Measurements from ENCODE around the gene ATP1B3.
"Not testable (repeated sequence)": the region's sequence is repeated elsewhere in the genome, so short reads cannot be mapped to it uniquely, and the experiment has no call there.

The ATP1B3 gene

DNA sequence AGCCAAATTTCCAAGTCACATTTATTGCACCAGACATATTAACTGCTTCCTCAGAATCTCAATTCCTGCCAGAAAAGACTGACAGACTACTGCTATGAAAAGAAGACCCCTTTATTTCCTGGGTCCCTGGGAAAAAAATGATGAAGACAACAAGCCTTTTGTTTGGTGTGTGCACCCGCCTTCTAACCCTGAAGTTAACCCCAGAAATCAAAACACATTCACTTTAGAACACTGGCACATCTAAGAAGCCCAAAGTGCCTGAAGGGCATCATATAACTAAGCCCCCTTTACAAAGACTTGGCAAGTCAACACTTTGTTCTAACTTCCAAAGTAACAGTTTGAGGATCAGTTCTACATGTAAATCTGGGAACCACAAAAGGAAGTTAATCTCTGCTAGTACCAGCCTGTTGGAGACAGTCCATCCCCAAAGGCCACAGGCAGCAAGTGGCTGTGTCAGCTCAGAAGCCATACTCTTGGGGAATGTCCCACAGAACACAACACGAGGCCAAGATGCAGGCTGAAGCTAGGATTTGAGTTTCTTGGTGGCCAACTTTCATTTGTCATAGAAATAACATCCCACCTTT, 16.3 kb upstream of the ATP1B3 start:
- DNase-seq (ENCODE audit: extremely low read depth in 1 of 2, low read depth in 1 of 2), result no peak

GRCh38 chr3:141860766-141861513, 15.5 kb upstream of the ATP1B3 start:
- no peak for DNase-seq (ENCODE audit: extremely low read depth in 1 of 2, low read depth in 1 of 2)

GRCh38 chr3:141862279-141862816, 14.1 kb upstream of the ATP1B3 start:
- no peak for DNase-seq (ENCODE audit: extremely low read depth in 1 of 2, low read depth in 1 of 2)

DNA sequence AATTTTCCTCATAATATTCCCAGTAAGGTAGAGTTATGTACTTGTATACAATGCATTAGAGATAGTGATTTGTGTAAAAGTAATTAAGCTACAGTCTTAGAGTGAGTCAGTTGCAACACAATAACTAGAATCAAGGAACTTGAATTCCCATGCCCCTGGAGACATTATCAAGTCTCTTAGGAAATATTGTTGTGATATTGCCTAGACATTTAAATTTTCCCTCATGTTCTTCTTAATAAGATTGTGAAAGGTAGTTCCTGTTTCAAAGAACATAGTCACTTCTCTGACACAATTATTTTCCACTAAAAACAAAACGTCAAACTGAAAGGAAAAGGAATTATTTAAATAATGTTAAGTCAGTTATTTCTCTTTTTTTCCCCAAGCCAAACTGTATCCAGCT, 13.0 kb upstream of the ATP1B3 start:
- DNase-seq (ENCODE audit: extremely low read depth in 1 of 2, low read depth in 1 of 2), result no peak

DNA sequence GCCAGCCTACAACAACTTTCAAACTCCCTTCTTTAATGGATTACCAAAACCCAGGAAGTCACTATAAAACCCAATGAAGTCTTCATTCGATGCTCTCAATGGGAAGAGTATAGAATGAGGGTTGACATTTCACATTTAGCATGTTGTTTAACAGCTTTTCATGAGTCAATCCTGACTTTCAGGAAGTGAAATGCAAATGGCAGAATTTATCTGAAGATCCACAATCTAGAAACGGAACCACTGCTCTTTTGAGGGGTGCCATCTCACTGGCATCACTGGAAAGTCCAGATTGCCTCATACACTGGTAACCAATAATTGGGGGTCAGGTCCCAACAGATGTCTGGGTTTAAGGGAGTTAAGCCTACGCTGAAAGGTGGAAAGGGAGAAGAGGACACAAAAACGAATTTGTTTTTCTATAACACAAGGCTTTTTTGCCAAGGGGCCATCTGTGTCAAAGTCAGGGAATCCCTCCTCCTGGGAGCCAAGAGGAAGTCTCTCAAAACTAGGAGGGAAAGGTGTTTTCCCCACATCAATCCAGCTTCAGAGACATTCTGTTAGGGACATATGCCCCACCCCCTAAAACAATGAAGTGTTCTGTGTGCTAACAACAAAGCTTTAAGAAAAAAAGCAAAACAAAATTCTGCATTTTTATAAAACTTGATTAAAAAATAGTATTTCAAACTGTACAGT, 12.0 kb upstream of the ATP1B3 start:
- no peak for DNase-seq (ENCODE audit: extremely low read depth in 1 of 2, low read depth in 1 of 2)

GRCh38 chr3:141865101-141865500, 11.3 kb upstream of the ATP1B3 start:
- no peak for DNase-seq (ENCODE audit: extremely low read depth in 1 of 2, low read depth in 1 of 2)

DNA sequence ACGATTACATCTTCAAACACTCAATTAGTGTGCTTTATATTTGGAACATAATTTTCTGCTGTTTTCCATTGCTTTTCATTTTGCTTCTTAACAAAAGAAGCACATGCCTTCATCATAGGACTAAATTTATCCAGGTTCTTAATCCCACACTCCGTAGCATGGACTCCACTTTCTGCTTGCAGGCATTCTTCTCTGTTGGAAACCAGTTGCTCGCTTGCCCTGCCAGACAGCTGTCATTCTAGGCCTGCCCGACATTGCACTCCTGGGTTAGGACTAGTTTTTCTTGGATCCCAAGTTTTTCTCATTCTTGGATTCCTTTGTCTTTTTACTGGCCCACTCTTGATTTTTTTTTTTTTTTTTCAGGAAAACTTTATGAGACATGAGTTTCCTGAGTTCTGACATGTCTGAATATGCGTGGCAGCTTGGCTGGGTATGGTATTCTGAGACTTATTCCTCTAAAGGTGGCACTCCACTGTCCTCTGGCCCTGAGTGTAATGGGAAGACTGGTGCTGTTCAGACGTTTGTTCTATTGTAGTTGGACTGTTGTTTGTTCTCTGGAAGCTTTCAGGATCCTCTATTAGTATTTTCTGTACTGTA, 6.3 kb upstream of the ATP1B3 start:
- DNase-seq (ENCODE audit: extremely low read depth in 1 of 2, low read depth in 1 of 2), result no peak

- DNase-seq (ENCODE audit: extremely low read depth in 1 of 2, low read depth in 1 of 2), result peak; percentile 55 to 76
These were observed 1.0 kb upstream of the ATP1B3 start for GRCh38 chr3:141875374-141875892.

- peak; percentile 54 to 64 for DNase-seq (ENCODE audit: extremely low read depth in 1 of 2, low read depth in 1 of 2)
These were observed 506 bp upstream of the ATP1B3 start for GRCh38 chr3:141875893-141876380.

DNA sequence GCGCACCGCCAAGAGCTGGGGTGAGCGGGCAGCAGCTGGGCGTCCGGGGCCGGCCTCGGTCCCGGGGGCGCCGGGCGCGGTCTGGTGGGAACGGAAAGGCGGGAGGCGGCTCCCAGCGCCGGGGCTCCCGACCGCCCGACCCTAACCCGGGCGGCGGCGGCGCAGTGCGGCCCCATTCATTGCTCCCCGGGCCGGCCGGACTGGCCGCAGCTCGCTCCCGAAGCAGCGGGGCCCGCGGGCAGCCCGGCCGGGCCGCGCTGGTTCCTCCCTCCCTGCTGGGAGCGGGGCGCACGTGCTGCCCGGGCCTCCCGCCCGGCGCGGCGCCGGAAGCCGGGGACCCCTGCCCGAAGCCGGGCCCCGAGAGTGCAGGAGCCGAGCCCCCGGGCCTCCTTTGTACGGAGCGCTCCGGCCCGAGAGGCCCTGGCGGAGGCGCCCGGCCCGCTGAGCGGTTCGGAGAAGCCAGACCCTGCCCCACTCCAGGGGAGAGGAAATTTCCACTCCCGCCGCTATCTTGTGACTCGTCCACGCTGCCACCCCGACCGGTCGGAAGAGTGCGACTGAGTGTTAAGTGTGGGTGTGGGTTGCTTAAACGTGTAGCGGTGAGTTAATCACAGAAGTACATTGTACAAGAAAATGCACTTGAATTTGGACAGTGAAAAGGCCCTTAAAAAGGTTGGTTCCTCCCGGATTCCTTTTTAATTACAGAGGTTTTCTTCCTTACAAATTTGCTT, 613 bp downstream of the ATP1B3 start:
- peak in 1 of 2 donors; percentile 43 for DNase-seq (ENCODE audit: extremely low read depth in 1 of 2, low read depth in 1 of 2)

GRCh38 chr3:141877911-141878310, 1.5 kb downstream of the ATP1B3 start:
- DNase-seq (ENCODE audit: extremely low read depth in 1 of 2, low read depth in 1 of 2), result no peak

- DNase-seq (ENCODE audit: extremely low read depth in 1 of 2, low read depth in 1 of 2), result no peak
These were observed 1.9 kb downstream of the ATP1B3 start for GRCh38 chr3:141878326-141878725.

GRCh38 chr3:141878817-141879216, 2.4 kb downstream of the ATP1B3 start:
- DNase-seq (ENCODE audit: extremely low read depth in 1 of 2, low read depth in 1 of 2), result no peak

GRCh38 chr3:141881702-141882101, 5.3 kb downstream of the ATP1B3 start:
- DNase-seq (ENCODE audit: extremely low read depth in 1 of 2, low read depth in 1 of 2), result no peak

- no peak for DNase-seq (ENCODE audit: extremely low read depth in 1 of 2, low read depth in 1 of 2)
These were observed 10.6 kb downstream of the ATP1B3 start for GRCh38 chr3:141887051-141887450.

GRCh38 chr3:141888548-141888947, 12.1 kb downstream of the ATP1B3 start:
- not testable (repeated sequence) for DNase-seq (ENCODE audit: extremely low read depth in 1 of 2, low read depth in 1 of 2)

DNA sequence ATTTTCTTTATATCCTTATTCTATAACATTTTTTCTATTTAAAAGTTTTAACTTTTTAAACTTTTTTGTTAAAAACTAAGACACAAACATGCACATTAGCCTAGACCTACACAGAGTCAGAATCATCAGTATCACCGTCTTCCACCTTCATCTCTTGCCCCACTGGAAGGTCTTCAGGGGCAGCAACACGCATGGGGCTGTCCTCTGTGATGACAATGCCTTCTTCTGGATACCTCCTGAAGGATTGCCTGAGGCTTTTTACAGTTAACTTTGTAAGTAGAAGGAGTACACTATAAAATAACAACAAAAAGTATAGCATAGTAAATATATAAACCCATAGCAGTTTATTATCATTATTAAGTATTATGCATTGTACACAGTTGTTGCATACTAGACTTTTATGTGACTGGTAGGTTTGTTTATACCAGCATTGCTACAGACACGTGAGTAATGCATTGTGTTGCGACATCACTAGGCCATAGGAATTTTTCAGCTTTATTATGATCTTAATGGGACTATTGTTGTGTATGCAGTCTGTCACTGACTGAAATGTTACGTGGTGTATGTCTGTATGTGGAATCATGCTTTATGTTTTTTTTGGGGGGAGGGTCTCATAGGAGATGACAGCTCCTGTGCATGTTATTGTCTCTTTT, 18.2 kb downstream of the ATP1B3 start:
- DNase-seq (ENCODE audit: extremely low read depth in 1 of 2, low read depth in 1 of 2), result no peak

GRCh38 chr3:141895731-141896130, 19.3 kb downstream of the ATP1B3 start:
- no peak for DNase-seq (ENCODE audit: extremely low read depth in 1 of 2, low read depth in 1 of 2)

DNA sequence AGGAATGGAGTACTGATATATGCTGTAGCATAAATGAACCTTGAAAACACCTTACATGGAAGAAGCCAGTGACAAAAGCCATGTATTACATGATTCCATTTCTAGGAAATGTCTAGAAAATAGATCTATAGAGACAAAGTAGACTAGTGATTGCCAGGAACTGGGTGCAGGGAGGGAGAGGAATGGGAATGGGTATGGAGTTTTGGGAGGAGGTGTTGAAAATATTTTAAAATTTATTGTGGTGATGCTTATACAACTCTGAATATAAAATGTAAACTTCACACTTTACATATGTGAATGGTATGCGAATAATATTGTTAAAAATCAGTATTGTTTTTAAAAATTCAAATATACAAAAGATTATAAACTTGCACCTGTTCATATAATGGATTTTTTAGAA, 22.5 kb downstream of the ATP1B3 start:
- DNase-seq (ENCODE audit: extremely low read depth in 1 of 2, low read depth in 1 of 2), result no peak

DNA sequence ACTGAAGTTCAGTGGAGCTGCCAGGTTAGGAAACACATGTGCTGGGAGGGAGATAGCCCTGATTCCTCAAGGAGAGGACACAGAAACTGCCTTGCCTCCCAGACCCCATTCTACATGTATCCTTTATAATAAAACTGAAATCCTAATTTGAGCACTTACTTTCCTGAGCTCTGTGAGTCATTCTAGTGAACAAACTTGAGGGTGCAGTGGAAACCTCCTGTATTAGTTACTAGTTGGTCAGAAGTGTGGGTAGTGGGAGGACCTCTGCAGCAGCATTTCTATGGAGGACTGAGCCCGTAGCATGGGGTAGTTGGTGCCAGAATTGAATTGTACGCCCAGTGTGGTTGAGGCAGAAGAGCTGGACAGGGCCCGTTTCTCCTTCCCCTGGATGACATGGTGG, 23.9 kb downstream of the ATP1B3 start:
- DNase-seq (ENCODE audit: extremely low read depth in 1 of 2, low read depth in 1 of 2), result no peak

All from activated CD8-positive, alpha-beta memory T cell treated with anti-CD3 and anti-CD28 coated beads for 1 hour (primary cell).